Measurements from ENCODE around the gene ST8SIA3.
"Not testable (repeated sequence)": the region's sequence is repeated elsewhere in the genome, so short reads cannot be mapped to it uniquely, and the experiment has no call there.

The ST8SIA3 gene

GRCh38 chr18:57372444-57372843 lies 20.1 kb downstream of the ST8SIA3 start:
- DNase-seq = no peak

- DNase-seq = no peak
Measured at GRCh38 chr18:57373017-57373416, 20.7 kb downstream of the ST8SIA3 start.

DNA sequence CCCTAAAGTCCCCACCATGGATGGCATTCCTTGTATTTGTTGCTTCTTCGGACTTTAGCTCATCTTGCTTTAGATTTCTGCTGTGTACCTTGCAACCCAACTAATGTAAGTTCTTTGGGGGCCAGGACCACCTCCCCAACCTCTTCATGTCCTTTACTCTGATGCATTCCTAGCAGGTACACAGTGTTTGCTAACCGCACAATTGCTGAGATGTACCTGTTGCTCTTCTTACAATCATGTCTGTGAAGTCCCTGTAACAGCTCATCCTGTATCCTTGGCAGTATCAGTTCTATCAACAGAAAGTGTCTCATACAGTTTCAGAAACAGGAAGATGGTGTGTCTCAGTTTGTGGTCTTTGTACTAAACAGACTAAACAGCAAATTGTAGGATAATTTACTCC lies 24.1 kb downstream of the ST8SIA3 start:
- DNase-seq = no peak

DNA sequence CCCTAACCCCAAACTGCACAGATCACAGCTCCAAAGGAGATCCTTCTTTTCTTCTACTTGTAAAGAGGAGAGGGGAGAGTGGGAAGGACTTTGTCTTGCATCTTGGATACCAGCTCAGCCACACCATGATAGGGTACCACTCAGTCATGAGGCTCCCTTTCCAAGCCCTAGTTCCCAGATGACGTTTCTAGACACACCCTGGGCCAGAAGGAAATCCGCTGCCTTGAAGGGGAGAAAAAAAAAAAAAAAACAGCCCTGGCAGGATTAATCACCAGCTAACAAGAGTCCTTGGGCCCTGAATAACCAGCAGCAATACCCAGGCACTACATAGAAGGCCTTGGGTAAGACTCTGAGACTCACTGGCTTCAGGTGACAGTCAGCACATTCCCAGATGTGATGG lies 36.9 kb downstream of the ST8SIA3 start:
- DNase-seq = no peak

DNA sequence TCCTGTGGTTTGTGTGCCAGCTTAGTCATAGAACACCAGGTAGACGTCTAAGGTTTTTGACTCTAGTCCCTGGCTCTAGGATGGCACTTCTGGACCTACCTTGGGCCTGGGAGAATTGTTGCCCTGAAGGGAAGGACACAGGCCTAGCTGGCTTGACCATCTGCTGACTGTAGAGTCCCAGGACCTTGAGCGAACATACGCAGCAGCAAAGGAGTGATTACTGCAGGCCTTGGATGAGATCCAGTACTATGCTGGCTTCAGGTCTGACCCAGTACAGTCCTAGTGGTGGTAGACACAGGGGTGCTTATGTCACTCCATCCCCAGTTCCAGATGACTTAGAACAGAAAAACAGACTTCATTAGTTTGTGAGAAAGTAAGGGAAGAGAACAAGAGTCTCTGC lies 37.7 kb downstream of the ST8SIA3 start:
- DNase-seq = no peak

- not testable (repeated sequence) for DNase-seq
Measured at GRCh38 chr18:57394749-57395148, 42.4 kb downstream of the ST8SIA3 start.

DNA sequence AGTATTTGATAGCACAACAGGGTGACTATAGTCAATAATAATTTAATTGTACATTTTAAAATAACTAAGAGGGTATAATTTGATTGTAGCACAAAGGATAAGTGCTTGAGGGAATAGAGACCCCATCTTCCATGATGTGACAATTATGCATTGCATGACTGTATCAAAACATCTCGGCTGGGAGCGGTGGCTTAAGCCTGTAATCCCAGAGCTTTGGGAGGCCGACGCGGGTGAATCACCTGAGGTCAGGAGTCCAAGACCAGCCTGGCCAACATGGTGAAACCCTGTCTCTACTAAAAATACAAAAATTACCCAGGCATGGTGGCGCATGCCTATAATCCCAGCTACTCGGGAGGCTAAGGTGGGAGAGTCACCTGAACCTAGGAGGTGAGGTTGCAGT lies 44.5 kb downstream of the ST8SIA3 start:
- not testable (repeated sequence) for DNase-seq

DNA sequence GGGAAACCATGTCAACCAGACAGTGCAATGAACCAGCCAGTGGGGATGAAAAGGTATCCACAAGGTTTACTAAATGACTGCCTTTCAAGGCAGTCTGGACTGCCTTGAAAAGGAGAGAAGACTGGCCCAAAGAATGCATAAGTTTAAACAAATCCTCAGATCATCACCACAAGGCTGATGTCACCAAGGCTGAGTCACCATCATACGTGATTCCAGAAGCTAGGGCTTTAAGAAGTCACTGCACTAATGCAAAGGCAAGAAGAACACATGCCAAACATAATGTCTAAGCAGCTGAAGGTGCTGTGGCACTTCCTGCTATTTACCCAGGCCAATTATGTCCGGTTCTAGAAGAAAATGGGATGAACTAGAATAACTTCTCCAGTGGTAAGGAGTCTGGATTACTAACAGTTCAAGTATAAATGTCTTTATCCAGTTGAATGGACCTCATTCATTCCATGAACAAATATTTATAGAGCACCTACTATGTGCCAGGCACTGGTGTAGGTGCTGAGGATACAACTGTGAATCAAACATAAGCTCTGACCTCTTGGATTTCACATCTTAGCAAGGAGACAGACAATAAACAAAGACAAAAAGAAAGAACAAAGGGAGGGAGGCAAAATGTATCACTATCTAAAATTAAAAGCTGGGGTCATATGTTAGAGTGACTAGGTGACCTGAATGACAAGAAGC lies 45.2 kb downstream of the ST8SIA3 start:
- DNase-seq = no peak

- DNase-seq = no peak
Measured at GRCh38 chr18:57404345-57404744, 52.0 kb downstream of the ST8SIA3 start.

- no peak for DNase-seq
Measured at GRCh38 chr18:57409650-57410049, 57.3 kb downstream of the ST8SIA3 start.

DNA sequence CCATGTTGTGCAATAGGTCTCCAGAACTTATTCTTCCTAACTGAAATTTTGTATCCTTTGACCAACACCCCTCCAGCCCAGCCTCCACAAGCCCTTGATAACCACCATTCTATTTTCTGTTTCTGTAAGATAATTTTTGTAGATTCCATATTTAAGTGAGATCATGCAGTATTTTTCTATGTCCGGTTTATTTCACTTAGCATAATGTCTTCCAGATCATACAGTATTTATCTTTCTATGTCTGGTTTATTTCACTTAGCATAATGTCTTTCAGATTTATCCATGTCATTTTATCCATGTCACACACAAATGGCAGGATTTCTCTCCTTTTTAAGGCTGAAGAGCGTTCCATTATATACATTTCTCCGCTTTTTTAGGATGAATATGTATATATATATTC lies 58.4 kb downstream of the ST8SIA3 start:
- DNase-seq = no peak

DNA sequence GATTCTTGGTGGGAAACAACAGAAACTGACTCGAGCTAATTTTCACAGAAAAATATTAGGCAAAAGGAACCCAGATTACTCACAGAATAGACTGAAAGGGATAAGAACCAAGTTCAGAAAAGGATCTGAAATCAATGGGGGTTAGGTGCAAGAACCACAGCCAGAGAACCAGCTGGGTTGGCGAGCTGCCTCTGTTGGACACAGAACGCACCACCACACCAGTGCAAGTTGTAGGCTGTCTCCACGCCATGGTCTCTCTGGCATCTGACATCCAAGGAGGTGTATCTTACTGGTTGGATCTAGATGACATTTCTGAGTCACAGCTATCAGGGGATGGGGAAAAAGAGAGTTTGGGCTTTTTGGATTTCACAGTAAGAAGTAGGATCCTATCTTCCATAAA lies 64.2 kb downstream of the ST8SIA3 start:
- DNase-seq = no peak

Measured in GDM1 (cell line).